ENCODE measurements around the gene GDPD3.
A peak's percentile ranks its signal among the peaks of the same experiment; 100 is the strongest.

The GDPD3 gene

DNA sequence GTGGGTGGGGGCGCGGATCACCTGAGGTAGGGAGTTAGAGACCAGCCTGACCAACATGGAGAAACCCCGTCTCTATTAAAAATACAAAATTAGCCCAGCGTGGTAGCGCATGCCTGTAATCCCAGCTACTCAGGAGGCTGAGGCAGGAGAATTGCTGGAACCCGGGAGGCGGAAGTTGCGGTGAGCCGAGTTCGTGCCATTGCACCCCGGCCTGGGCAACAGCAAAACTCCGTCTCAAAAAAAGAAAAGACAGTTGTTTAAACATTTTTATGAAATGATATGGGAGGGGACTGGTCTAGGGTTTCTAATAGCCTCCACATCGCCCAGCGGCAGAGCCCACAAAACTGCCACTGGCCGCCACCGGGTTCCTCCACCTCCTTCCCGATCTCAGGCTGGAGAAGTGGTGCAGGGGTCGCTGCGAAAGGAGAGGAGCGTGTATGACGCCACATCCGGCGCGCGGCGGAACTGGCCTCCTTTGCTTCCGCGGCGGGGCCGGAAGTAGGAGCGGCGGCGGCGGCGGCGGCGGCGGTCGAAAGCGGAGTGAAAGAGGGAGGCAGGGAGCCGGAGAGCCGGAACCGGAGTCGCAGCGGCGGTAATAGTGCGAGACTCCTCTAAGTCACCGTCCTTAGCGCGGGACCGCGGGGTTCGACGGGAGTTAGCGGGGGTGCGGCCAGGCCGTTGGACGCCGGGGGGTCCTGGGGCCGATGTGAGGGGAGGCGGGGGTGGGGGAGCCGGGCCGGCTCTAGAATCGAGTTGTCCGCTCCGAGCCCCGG, 37.6 kb downstream of the GDPD3 start, which contains the start of gene PPP4C:
TSS of gene PPP4C (plus strand) at position 492 of the 773 bp plus-strand sequence. CDS start 384 bp downstream, outside the sequence.
- DNase-seq, result peak; percentile 96

GRCh38 chr16:30070490-30070889, 42.8 kb downstream of the GDPD3 start:
- no peak for DNase-seq

GRCh38 chr16:30069611-30070462, 43.5 kb downstream of the GDPD3 start:
- DNase-seq, result no peak

GRCh38 chr16:30068750-30069610, 44.4 kb downstream of the GDPD3 start:
- DNase-seq, result peak; percentile 83

DNA sequence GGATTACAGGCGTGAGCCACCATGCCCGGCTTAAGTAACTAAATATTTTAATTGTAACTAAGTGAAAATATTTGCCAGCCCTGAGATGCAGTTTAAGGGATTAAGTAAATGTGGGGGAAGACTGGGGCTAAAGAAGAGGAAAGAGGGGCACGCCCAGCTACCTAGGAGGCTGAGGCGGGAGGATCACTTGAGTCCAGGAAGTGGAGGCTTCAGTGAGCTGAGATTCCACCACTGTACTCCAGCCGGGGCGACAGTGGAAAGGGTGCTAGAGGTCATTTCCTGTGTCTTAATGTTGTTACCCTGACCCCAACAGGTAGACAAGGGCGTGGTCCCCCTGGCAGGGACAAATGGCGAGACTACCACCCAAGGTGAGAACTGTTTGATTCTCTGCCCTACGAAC, 45.0 kb downstream of the GDPD3 start:
- DNase-seq, result no peak

- no peak for DNase-seq
Observed at GRCh38 chr16:30067584-30067916, 45.8 kb downstream of the GDPD3 start.

DNA sequence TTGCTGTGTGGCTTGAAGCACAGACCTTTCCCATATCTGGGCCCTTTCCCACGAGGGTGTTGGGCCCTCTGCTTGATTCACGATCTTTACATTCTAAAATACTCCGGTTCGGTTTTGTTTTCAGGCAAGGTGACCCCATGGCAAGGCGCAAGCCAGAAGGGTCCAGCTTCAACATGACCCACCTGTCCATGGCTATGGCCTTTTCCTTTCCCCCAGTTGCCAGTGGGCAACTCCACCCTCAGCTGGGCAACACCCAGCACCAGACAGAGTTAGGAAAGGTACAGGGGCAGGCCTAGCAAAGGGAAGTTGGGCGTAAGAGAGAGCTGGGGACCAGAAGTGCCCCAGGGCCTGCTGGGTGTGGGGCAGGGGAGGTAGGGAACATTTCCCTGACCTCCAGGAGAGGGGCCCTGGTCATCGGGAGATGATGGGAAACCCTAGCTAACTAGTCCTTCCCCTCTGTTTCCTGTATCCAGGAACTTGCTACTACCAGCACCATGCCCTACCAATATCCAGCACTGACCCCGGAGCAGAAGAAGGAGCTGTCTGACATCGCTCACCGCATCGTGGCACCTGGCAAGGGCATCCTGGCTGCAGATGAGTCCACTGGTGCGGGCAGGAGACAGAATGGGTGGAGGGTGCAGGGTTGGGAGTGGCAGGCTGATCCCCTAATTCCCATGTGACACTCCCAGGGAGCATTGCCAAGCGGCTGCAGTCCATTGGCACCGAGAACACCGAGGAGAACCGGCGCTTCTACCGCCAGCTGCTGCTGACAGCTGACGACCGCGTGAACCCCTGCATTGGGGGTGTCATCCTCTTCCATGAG, 46.4 kb downstream of the GDPD3 start:
- no peak for DNase-seq

GRCh38 chr16:30065943-30066760, 47.2 kb downstream of the GDPD3 start:
- DNase-seq, result no peak

DNA sequence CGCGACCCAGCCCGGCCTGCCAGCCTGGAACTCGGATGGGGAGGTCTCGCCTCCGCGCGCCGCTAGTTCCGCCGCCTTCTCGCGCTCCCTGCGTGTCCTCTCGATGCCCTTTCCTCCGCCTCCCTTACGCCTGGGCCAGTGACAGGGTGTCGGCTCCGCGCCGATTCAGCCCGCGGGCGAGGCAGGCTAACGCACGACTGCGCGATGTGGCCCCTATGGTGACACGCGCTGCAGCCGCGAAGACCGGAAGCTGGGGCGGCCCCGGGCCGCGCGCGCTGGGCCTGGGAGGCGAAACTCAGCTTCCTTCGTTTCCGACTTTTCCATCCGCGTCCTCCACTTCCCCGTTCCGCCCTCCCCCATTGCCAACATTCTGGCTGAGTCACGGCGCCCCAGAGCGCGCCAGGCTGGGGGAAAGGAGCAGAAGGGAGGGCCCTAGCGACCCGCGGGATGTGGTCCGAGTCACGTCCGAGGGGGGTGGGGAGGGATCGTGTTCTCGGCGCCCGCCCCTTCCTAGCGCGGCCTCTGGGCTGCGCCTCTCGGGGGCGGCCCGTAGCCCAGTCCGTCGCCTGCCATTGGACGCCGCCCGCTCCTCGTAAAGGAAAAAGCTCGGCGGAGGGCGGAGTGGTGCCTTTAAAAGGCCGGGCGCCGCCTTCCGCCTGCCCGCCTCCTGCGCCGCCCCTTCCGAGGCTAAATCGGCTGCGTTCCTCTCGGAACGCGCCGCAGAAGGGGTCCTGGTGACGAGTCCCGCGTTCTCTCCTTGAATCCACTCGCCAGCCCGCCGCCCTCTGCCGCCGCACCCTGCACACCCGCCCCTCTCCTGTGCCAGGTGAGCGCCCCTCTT, 48.0 kb downstream of the GDPD3 start, which contains the start of gene ALDOA:
TSS of gene ALDOA (plus strand) at position 659 of the 841 bp plus-strand sequence. CDS start 1,138 bp downstream, outside the sequence.
- peak; percentile 98 for DNase-seq

GRCh38 chr16:30064729-30065101, 48.6 kb downstream of the GDPD3 start:
- DNase-seq, result no peak

- DNase-seq, result peak; percentile 89
Observed at GRCh38 chr16:30063893-30064728, 49.2 kb downstream of the GDPD3 start.

DNA sequence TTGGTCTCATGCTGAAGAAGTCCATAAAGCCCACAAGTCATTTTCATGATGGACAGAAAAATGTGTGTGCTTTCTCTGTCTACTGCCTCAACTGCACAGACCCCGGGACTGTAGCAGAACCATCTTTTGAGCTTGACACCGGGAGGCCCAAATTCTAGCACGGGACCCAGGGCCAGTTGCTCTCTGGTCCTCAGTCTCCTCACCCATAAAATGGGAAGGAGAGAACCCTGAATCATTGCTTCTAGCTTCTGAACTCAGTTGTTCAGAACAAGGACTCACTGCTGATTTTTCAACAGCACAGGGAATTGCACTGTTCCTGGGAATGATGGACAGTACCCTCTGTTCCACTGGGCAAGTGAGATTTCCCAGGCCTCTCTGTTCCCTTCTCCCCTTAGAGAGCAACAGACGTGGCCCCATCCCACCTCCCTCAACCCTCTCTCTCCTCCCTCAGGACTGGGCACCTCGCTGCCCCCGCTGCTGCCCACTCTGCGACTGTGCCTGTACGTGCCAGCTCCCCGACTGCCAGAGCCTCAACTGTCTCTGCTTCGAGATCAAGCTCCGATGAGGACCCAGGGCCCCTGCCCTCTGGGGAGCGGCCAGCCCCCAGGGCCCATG, 50.0 kb downstream of the GDPD3 start:
- DNase-seq, result no peak

DNA sequence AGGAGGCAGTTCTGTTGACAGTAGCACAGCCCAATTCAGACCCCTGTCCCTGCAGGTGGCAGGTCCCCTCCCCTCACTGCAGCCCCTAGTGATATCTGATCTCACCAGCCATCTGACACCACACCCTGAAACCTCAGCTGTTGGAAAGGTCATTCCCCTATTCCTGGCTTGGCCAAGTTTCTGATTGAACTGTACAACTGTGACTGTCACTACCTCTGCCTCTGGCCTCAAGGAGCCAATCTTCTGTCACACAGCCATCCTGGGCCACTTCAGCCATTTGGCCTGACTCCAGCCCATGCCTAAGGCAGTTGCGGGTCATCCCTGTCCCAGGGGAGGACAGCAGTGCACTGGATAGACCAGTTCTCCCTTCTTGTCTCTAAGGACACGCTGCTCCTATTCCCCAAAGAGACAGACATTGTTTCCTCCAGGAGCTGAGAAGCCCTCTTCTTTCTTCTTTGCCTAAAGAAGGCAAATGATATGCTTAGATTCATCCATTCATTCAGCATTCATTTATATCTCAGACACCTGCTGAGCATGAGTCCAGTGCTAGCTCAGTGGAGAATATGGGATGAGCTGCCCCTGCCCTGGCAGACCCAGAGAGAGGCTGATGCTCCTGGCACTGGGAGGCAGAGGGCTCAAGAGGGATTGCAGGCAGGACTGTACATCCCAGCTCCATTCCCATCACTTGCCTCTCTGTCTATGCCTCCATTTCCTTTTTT, 52.3 kb downstream of the GDPD3 start:
- no peak for DNase-seq

- no peak for DNase-seq
Observed at GRCh38 chr16:30060346-30060745, 53.0 kb downstream of the GDPD3 start.

- DNase-seq, result peak; percentile 81
Observed at GRCh38 chr16:30054959-30055553, 58.3 kb downstream of the GDPD3 start.
